Naive B cell (primary cell): Measurements from ENCODE around the gene TNNT3. TPM values are rescaled to one million over a fixed set of nuclear protein-coding genes. Genes with fewer than 3 reads are reported as not detected.

ENCODE experiments used
- ATAC-seq, 2 donors: fragments of 150-1000 bp; cut with Tn5 transposase; 2 replicates each; pipeline ENCODE4 v1.10.0; 2021; ENCODE audit warnings: low read depth in 2 of 2, mild to moderate bottlenecking in 2 of 2, moderate library complexity in 2 of 2
- DNase-seq: peaks from one replicate; pipeline ENCODE4 v3.0.0; 2022
- H3K27ac Mint-ChIP-seq, 6 donors: one replicate each; pipeline ENCODE4 v1.8.0; 2020 to 2022; ENCODE audit warnings: mild to moderate bottlenecking in 6 of 6, mixed read lengths in 6 of 6, moderate library complexity in 5 of 6, inconsistent platforms in 2 of 6
- H3K27me3 Mint-ChIP-seq, 3 donors: one replicate each; pipeline ENCODE4 v1.8.0; 2021 to 2022; ENCODE audit warnings: mixed read lengths in 3 of 3, mild to moderate bottlenecking in 1 of 3
- H3K36me3 Mint-ChIP-seq, 2 donors: one replicate each; pipeline ENCODE4 v1.8.0; 2020 to 2022; ENCODE audit warnings: mixed read lengths in 2 of 2, inconsistent platforms in 1 of 2, mild to moderate bottlenecking in 1 of 2
- H3K4me1 Mint-ChIP-seq, 3 donors: one replicate each; pipeline ENCODE4 v1.8.0; 2020 to 2022; ENCODE audit warnings: mixed read lengths in 3 of 3, inconsistent platforms in 1 of 3, mild to moderate bottlenecking in 1 of 3, moderate library complexity in 1 of 3
- H3K4me3 Mint-ChIP-seq, 8 donors: one replicate each; pipeline ENCODE4 v1.8.0; 2020 to 2022; ENCODE audit warnings: mild to moderate bottlenecking in 8 of 8, mixed read lengths in 8 of 8, moderate library complexity in 8 of 8, inconsistent platforms in 2 of 8
- H3K9me3 Mint-ChIP-seq, 7 donors: one replicate each; pipeline ENCODE4 v1.8.0; 2020 to 2022; ENCODE audit warnings: mixed read lengths in 7 of 7, mild to moderate bottlenecking in 5 of 7, inconsistent platforms in 2 of 7, moderate library complexity in 1 of 7
- polyA plus RNA-seq, 6 donors: library from polyadenylated mRNA; unstranded; fragments of 300-500 nt; fragmentation: Illumina TruSeq; gene quantifications; one replicate each; pipeline ENCODE4 v1.2.3, GENCODE V29; 2021; ENCODE audit warnings: low read depth in 6 of 6

Gene TNNT3
- polyA plus RNA-seq, 6 donors from 2014 or later = 0.43 to 0.92 TPM; not detected in 4

DNA sequence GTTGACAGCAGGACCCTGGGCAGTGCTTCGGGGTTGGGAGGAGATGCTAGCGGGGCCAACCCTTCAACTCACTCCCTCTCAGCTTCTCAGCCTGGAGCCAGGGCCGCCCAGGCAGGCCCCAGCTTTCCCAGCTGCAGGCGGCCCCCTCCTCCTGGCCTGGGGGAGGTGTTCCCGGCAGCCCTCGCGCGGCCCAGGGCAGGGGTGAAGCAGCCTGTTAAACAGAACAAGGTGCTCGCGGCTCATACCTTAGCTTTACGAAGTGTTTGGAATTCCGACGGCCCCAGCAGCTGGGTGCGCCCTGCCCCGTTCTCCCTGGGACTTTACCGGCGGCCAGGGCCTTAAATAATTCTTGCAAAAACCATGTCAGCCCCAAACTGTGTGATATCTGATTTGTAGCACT, 44.8 kb downstream of the TNNT3 start:
- Mint-ChIP-seq H3K9me3 (no peaks in the 10 kb centered on the region), H3K4me3 (no peak overlapping the region), H3K36me3 (no peaks in the 10 kb centered on the region), H3K4me1 (no peaks in the 10 kb centered on the region), H3K27me3 (no peaks in the 10 kb centered on the region), H3K27ac (no peak overlapping the region)
- ATAC-seq (no peak), DNase-seq (no peak)

DNA sequence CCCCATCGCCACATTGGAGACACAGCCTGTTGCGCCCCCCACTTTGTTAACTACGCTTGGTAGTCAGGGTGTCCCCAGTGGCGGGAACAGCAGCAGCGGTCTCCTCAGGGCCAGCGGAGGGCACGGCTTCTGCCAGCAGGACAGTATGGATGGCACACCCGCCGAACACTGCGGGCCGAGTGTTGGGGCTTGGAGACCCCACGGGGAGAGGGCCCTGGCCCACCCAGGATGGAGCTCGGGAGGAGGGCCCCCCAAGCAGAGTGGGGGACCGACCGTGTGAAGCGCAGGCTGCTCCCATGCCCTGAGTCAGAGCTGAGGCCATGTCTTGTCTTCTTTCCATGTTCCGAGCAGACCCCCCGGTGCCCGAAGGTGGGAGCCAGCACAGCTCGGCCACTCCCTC, 45.5 kb downstream of the TNNT3 start:
- no peak for ATAC-seq
- Mint-ChIP-seq H3K27me3 (no peaks in the 10 kb centered on the region), H3K27ac (no peak overlapping the region), H3K4me1 (no peaks in the 10 kb centered on the region), H3K4me3 (no peak overlapping the region), H3K9me3 (no peaks in the 10 kb centered on the region), H3K36me3 (no peaks in the 10 kb centered on the region)
- no peak for DNase-seq

DNA sequence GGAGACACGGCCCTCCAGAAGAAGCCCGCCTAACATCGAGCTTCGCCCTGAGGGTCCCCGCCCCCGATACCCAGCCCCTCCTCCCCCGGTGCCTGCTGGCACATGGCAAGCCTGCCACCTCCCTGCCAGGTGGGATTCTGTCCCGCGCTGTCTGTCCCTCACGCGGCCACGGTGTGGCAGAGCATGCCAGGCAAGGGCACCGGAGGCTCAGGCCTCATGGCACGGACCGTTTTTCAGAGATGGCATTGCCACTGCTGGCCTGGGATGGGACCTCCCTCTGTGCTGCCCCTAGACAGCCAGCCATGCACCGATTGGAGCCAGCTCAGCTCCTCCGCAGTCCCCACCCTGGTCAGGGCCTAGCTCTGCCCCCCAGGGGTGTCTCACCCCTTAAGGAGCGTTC, 47.0 kb downstream of the TNNT3 start:
- Mint-ChIP-seq H3K27ac (no peak overlapping the region), H3K27me3 (no peaks in the 10 kb centered on the region), H3K9me3 (no peaks in the 10 kb centered on the region), H3K36me3 (no peaks in the 10 kb centered on the region), H3K4me3 (no peak overlapping the region), H3K4me1 (no peaks in the 10 kb centered on the region)
- no peak for ATAC-seq
- no peak for DNase-seq

DNA sequence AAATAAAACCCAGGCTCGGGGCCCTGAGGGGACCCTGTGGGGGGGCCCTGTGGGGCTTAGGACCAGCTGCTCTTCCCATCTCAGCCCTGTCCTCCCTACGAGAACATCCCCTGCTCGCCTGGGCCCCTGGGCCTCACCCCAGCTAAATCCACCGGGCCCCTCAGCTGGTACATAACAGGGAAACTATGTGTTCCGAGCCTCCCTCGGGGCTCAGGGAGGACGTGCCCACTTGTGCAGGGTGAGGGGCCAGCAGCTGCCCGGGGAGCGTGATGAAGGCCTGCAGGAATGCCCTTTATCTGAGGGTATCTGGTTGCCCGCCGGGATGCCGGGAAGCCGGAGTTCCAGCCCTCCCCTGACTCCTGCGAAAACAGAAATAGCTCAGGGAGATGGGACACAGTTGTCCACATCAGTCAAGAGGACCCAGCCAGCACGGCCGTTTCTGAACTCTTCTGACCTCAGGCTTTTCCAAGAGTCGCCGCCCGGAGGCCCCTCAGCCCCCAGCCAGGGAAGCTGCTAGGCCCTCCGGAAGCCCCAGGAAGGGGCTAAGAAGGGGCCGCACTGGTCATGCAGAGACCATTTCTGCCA, 48.2 kb downstream of the TNNT3 start:
- Mint-ChIP-seq H3K9me3 (no peaks in the 10 kb centered on the region), H3K36me3 (no peaks in the 10 kb centered on the region), H3K4me1 (no peaks in the 10 kb centered on the region), H3K27me3 (no peaks in the 10 kb centered on the region), H3K27ac (no peak overlapping the region), H3K4me3 (no peak overlapping the region)
- DNase-seq (no peak), ATAC-seq (no peak)

DNA sequence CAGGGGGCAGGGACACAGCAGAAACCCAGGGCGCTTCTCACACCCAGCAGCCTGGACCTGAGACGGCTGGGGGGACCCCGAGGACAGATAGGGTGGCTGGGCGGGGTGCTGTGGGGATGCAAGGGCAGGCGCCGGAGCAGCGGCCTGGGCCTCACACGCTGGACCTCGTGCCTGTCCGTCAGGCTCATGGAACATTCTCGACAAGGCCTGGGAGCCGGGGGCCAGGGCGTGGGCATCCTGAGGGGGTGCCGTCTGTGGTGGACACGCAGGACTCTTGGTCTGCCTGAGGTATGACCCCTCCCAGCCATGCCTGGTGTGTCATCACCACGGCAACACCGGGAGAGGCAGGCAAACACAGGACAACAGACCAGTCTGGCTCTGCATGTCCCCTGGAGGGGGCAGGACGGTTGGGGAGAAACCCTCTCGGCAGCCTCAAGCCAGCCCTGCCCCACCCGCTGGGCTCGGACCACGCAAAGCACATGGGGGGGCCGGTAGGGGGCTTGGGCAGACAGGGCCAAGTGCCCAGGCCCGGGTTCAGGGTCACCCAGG, 49.0 kb downstream of the TNNT3 start:
- Mint-ChIP-seq H3K27me3 (no peaks in the 10 kb centered on the region), H3K9me3 (no peaks in the 10 kb centered on the region), H3K4me3 (no peak overlapping the region), H3K36me3 (no peaks in the 10 kb centered on the region), H3K27ac (no peak overlapping the region), H3K4me1 (no peaks in the 10 kb centered on the region)
- ATAC-seq = no peak
- DNase-seq = no peak

DNA sequence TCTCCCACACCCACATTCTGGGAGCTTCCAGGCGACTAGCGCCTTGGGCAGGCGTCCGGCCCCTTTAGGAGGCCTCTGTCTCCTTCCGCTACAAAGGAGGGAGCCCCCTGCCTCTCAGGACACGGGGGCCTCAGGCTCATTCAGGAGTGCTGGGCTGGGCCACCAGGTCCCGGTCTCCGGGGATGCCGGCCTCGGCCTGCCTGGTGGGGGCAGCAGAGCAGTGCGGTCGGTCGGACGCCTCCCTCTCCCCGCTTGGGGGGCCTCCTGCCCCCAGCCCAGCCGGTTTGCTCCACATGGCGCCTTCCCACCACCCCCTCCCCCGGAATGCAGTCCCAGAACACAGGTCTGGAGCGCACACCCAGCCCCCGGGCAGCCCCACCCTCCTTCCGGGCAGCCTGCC, 49.5 kb downstream of the TNNT3 start:
- H3K4me1 Mint-ChIP-seq = no peaks in the 10 kb centered on the region
- no peaks in the 10 kb centered on the region for H3K36me3 Mint-ChIP-seq
- no peaks in the 10 kb centered on the region for H3K27me3 Mint-ChIP-seq
- ATAC-seq = no peak
- no peak for DNase-seq
- no peaks in the 10 kb centered on the region for H3K9me3 Mint-ChIP-seq
- no peak overlapping the region for H3K27ac Mint-ChIP-seq
- H3K4me3 Mint-ChIP-seq = no peak overlapping the region

DNA sequence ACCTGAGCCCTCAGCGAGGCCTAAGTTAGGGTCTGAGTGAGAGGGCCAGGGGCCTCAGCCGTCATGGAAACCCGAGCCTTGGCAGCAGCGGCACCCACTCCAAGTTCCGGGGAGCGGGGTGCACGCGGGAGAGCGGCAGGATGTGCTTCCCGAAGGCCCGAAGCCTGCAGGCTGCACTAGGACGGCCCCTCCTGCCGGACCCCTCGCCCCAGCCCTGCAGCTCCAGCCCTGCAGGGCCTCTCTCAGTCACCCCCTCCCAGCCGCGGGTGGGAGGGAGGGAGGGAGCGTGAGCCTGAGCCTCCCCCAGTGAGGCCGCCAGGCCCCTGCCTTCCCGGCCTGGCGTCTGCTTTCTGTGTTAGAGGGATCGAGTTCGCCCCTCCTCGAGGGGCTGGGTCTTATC, 50.3 kb downstream of the TNNT3 start:
- Mint-ChIP-seq H3K9me3 (no peaks in the 10 kb centered on the region), H3K27me3 (no peaks in the 10 kb centered on the region), H3K27ac (no peak overlapping the region), H3K4me1 (no peaks in the 10 kb centered on the region), H3K36me3 (no peaks in the 10 kb centered on the region), H3K4me3 (no peak overlapping the region)
- ATAC-seq = no peak
- DNase-seq = no peak

DNA sequence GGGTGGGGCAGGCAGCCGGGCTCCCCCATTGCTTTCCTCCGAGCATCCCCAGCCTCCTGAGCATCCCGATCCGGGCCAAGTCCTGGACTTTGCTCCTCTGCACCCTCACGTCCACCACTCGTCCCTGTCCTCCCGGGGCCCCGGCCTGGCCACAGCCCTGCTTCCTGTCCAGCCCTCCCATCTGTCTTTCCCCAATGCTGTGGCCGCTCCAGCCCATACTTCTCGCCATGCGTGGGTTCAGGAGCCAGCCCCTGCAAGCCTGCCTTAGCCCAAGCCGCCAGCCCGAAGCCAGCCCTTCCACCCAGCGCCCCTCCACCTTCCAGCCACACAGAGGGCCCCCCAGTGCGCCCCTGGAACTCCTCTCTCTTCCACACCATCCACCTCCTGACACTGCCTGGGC, 51.5 kb downstream of the TNNT3 start:
- no peak overlapping the region for H3K27ac Mint-ChIP-seq
- no peak for ATAC-seq
- no peaks in the 10 kb centered on the region for H3K4me1 Mint-ChIP-seq
- H3K36me3 Mint-ChIP-seq = no peaks in the 10 kb centered on the region
- H3K4me3 Mint-ChIP-seq = no peak overlapping the region
- DNase-seq = no peak
- H3K27me3 Mint-ChIP-seq = no peaks in the 10 kb centered on the region
- no peaks in the 10 kb centered on the region for H3K9me3 Mint-ChIP-seq

DNA sequence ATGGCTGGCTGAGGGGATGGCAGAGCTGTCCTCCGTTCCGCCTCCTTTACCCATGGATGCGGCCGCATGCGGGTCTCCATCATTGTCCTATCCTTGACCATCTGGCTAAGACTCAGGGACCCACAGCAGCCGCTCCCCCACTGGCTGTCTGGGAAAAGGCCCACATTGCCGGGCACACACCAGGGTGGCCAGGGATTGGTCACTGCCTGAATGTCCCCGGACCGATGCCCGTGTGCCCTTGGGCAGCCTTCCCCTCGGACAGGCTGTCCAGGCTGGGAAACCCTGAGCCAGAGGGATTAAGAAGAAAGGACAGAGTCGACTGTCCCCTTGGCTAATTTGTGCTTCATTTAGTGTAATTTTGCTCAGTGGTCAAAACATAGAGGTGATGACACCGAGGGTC, 55.7 kb downstream of the TNNT3 start:
- H3K9me3 Mint-ChIP-seq = no peaks in the 10 kb centered on the region
- no peak for ATAC-seq
- no peaks in the 10 kb centered on the region for H3K27me3 Mint-ChIP-seq
- no peak overlapping the region for H3K27ac Mint-ChIP-seq
- no peak for DNase-seq
- no peaks in the 10 kb centered on the region for H3K4me1 Mint-ChIP-seq
- H3K4me3 Mint-ChIP-seq = no peak overlapping the region
- no peaks in the 10 kb centered on the region for H3K36me3 Mint-ChIP-seq

DNA sequence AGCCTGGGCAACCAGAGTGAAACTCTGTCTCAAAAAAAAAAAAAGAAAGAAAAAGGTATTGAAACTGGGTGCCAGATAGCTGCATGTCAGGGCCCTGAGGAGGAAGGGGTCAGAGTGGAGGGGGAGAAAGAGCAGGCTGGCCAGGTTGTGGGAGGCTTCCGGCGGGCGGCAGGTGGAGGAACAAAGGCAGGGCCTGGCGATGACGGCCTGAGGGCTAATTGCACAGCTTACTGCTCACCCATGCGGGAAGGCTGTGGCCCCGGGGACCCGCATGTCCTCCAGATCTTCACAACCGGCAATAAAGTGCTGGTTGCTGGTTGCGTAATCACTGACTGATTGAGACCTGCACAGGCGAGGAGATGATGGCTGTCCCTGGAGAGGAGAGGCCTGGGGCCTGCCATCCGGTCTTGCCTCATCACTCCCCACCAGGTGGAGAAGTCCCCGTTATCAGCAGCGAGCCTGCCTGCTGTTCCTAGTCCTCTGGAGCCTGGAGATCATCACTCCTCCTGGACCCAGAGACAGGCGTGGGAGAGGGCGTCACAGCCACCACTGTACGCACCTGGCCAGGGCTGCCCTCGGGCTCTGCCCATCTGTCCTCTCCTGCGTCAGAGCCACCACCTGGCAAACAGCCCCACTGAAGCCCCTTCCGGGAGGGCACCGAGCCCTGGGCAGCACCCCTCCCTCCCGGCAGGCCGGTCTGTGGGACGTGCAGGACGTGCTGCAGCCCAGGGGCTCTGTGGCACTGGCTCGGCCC, 59.4 kb downstream of the TNNT3 start:
- no peaks in the 10 kb centered on the region for H3K9me3 Mint-ChIP-seq
- H3K4me1 Mint-ChIP-seq = no peaks in the 10 kb centered on the region
- DNase-seq (no peak), ATAC-seq (no peak)
- H3K27me3 Mint-ChIP-seq = no peaks in the 10 kb centered on the region
- no peaks in the 10 kb centered on the region for H3K36me3 Mint-ChIP-seq
- H3K27ac Mint-ChIP-seq = no peak overlapping the region
- H3K4me3 Mint-ChIP-seq = no peak overlapping the region

DNA sequence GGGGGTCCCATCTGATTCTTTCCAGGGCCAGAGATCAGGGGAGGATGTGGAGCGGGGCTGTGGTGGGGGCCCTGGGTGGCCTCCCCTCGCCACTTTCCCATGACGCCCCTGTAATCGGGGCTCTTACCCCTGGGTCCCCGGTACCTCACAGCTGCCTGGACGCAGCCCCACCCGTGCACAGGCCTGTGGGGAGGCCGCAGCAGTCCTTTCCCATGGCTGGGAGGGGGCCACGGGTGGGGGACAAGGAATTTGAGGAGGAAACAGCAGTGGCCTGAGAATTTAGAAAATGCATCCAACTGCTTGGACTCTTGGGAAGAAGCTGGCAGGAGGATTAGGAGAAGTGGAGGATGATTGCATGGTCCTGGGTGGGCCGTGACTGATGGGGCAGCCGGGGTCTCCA, 60.1 kb downstream of the TNNT3 start:
- H3K9me3 Mint-ChIP-seq = no peaks in the 10 kb centered on the region
- ATAC-seq = no peak
- no peaks in the 10 kb centered on the region for H3K4me1 Mint-ChIP-seq
- H3K27me3 Mint-ChIP-seq = no peaks in the 10 kb centered on the region
- H3K27ac Mint-ChIP-seq = no peak overlapping the region
- no peak overlapping the region for H3K4me3 Mint-ChIP-seq
- no peak for DNase-seq
- H3K36me3 Mint-ChIP-seq = no peaks in the 10 kb centered on the region

DNA sequence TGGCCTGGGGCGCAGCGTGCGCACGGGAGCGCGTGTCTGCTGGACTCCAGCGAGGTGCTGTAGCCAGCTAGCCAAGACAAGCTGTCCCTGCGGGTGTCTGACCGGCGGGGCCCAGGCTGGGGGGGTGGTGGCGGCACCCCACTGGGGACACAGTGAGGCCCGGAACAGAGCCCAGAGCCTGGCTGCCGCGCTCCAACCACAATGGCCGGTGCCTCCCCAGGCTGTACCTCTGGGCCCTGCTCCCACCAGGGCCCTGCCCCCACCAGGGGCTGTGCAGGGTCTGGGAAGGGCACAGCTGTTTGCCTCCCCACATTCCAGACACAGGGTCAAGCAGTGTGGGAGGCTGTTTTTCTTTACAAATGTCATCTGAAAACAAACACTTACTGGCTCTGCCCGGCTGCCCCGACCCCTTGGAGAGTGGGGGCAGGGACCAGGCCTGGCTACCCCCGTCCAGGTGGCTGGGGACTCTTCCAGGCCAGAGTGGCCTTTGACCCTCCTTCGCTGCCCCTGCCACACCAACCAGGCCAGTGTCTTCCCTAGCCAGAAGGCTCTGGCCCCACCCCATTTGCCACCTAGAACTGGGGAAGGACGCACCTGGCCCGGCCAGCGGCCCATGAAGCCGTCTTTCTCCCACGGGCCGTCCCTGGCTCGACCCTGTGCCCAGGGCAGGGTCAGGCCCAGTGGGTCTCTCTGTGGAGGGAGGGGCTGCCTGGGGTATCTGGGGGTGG, 63.5 kb downstream of the TNNT3 start:
- DNase-seq = no peak
- H3K36me3 Mint-ChIP-seq = no peaks in the 10 kb centered on the region
- H3K9me3 Mint-ChIP-seq = no peaks in the 10 kb centered on the region
- H3K4me1 Mint-ChIP-seq = no peaks in the 10 kb centered on the region
- no peaks in the 10 kb centered on the region for H3K27me3 Mint-ChIP-seq
- no peak overlapping the region for H3K27ac Mint-ChIP-seq
- no peak overlapping the region for H3K4me3 Mint-ChIP-seq
- ATAC-seq = no peak

DNA sequence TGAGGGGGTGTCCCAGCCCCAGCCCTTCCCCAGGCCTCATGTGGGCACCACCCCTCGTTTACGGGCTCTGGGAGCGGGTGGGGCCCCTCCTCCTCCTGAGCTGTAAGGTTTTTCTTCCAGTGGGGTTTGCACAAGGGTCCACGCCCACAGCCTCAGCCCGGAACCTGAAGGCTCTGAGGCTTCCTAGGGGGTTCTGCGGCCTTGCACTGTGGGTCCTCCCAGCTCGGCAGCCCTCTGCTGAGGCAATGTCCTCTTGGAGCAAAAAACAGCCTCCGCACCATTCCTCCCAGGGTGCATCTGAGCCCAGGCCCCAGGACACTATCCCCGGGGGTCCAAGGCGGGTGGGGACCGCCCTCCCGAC, 64.1 kb downstream of the TNNT3 start:
- H3K4me1 Mint-ChIP-seq = no peaks in the 10 kb centered on the region
- no peak overlapping the region for H3K27ac Mint-ChIP-seq
- DNase-seq (no peak), ATAC-seq (no peak)
- H3K36me3 Mint-ChIP-seq = no peaks in the 10 kb centered on the region
- no peak overlapping the region for H3K4me3 Mint-ChIP-seq
- no peaks in the 10 kb centered on the region for H3K9me3 Mint-ChIP-seq
- no peaks in the 10 kb centered on the region for H3K27me3 Mint-ChIP-seq

DNA sequence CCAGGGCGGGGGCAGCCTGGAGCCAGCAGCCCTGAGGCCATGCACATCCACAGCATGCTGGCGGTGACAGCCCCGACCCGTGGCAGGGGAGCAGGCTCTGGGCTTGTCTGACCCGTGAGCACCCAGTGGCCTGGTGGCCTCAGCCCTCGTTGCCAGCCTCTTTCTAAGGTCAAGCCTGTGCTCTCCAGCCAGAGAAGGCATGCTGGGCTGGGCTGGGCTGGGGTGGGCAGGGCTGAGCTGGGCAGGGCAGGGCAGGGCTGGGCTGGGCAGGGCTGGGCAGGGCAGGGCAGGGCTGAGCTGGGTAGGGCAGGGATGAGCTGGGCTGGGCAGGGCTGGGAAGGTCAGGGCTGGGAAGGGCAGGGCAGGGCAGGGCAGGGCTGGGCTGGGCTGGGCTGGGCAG, 67.5 kb downstream of the TNNT3 start:
- Mint-ChIP-seq H3K27me3 (peaks cover 0 to 5% (median 0%) of the 10 kb centered on the region in 3 donors), H3K36me3 (no peaks in the 10 kb centered on the region), H3K27ac (no peak overlapping the region), H3K4me1 (no peaks in the 10 kb centered on the region), H3K4me3 (no peak overlapping the region), H3K9me3 (no peaks in the 10 kb centered on the region)
- ATAC-seq = no peak
- no peak for DNase-seq
